SK-N-SH (cell line): Measurements from ENCODE around the gene NEUROG1. TPM values are rescaled to one million over a fixed set of nuclear protein-coding genes. Genes with fewer than 3 reads are reported as not detected.

ENCODE experiments used
- CTCF ChIA-PET: fragments of 300-600, 350-600 bp; formaldehyde crosslinking; extraction: SDS; loops from one replicate; lab custom pipeline; 2021; lab: Yijun Ruan, JAX
- POLR2A ChIA-PET: fragments of 350-600 bp; sonication (Branson Sonifier 250); formaldehyde crosslinking; extraction: SDS; loops from one replicate; lab custom pipeline; 2020; ENCODE audit warnings: antibody characterized with exemption, inconsistent platforms; lab: Yijun Ruan, JAX
- DNase-seq: peaks from one replicate; pipeline ENCODE4 v3.0.0; 2012
- H2AFZ ChIP-seq: fragments of 200-600 bp; sonication (generic); 2 replicates; pipeline ENCODE4 v1.8.1; 2016; ENCODE audit warnings: antibody characterized with exemption, mild to moderate bottlenecking, low read depth
- H3F3A ChIP-seq: fragments of 200-600 bp; sonication (generic); replicated peaks from 2 replicates; pipeline ENCODE3; 2016; ENCODE audit warnings: antibody characterized with exemption, mild to moderate bottlenecking; ENCODE audit not compliant: insufficient read depth
- H3K27ac ChIP-seq, 2 experiments: fragments of 200-500 bp in 1 of 2; fragments of 200-600 bp in 1 of 2; sonication (Bioruptor generic) in 1 of 2; sonication (generic), shearing (Covaris generic) in 1 of 2; 2 replicates each; pipeline versions ENCODE4 v1.5.1 to v1.6.1; 2014 to 2016; ENCODE audit warnings: low read depth in 2 of 2, inconsistent platforms in 1 of 2, low read length in 1 of 2, mild to moderate bottlenecking in 1 of 2, mixed read lengths in 1 of 2
- H3K27me3 ChIP-seq: fragments of 200-600 bp; sonication (generic), shearing (Covaris generic); 2 replicates; pipeline ENCODE4 v1.6.1; 2016; ENCODE audit warnings: mixed run types; ENCODE audit not compliant: insufficient read depth
- H3K36me3 ChIP-seq, 2 experiments: fragments of 200-500 bp in 1 of 2; fragments of 200-600 bp in 1 of 2; sonication (Bioruptor generic) in 1 of 2; sonication (generic) in 1 of 2; replicated peaks in 1 of 2; 2 replicates each; pipeline versions ENCODE3 to v1.5.1; 2014 to 2016; ENCODE audit warnings: low read length in 1 of 2, mild to moderate bottlenecking in 1 of 2; ENCODE audit not compliant: insufficient read depth in 2 of 2, control insufficient read depth in 1 of 2
- H3K4me1 ChIP-seq, 2 experiments: fragments of 200-500 bp in 1 of 2; fragments of 200-600 bp in 1 of 2; sonication (Bioruptor generic) in 1 of 2; sonication (generic), shearing (Covaris generic) in 1 of 2; 2 replicates each; pipeline versions ENCODE4 v1.5.1 to v1.6.1; 2014 to 2016; ENCODE audit warnings: low read depth in 1 of 2, low read length in 1 of 2, mixed run types in 1 of 2; ENCODE audit not compliant: insufficient read depth in 2 of 2, control insufficient read depth in 1 of 2
- H3K4me2 ChIP-seq: fragments of 200-600 bp; sonication (generic), shearing (Covaris generic); 2 replicates; pipeline ENCODE4 v1.6.1; 2017; ENCODE audit warnings: mixed run types
- H3K4me3 ChIP-seq, 2 experiments: fragments of 200-500 bp in 1 of 2; fragments of 200-600 bp in 1 of 2; sonication (Bioruptor generic) in 1 of 2; sonication (generic), shearing (Covaris generic) in 1 of 2; 2 replicates each; pipeline versions ENCODE4 v1.5.1 to v1.8.1; 2014 to 2016; ENCODE audit warnings: low read depth in 2 of 2, inconsistent platforms in 1 of 2, low read length in 1 of 2, mild to moderate bottlenecking in 1 of 2, mixed read lengths in 1 of 2, moderate library complexity in 1 of 2
- H3K79me2 ChIP-seq: fragments of 200-600 bp; sonication (generic); 2 replicates; pipeline ENCODE4 v1.8.1; 2017; ENCODE audit warnings: mild to moderate bottlenecking; ENCODE audit not compliant: insufficient read depth
- H3K9ac ChIP-seq: fragments of 200-600 bp; sonication (generic); 2 replicates; pipeline ENCODE4 v1.6.1; 2017; ENCODE audit warnings: mixed run types
- H3K9me2 ChIP-seq: fragments of 200-600 bp; sonication (generic); 2 replicates; pipeline ENCODE4 v1.6.1; 2017; ENCODE audit warnings: mixed run types
- H3K9me3 ChIP-seq: fragments of 200-600 bp; sonication (generic); 2 replicates; pipeline ENCODE4 v1.6.1; 2017; ENCODE audit warnings: mixed run types, mild to moderate bottlenecking, moderate library complexity
- H4K20me1 ChIP-seq: fragments of 200-600 bp; sonication (generic); 2 replicates; pipeline ENCODE4 v1.6.1; 2017; ENCODE audit warnings: mild to moderate bottlenecking, mixed run types; ENCODE audit not compliant: insufficient read depth
- ELF1 ChIP-seq: IDR thresholded peaks from 2 replicates; pipeline ENCODE4 v1.4.0; 2012
- EZH2phosphoT487 ChIP-seq: fragments of 200-600 bp; sonication (generic); IDR thresholded peaks from 2 replicates; pipeline ENCODE4 v1.6.1; 2017; ENCODE audit warnings: low read depth, mixed run types, mild to moderate bottlenecking, antibody characterized with exemption, moderate library complexity, borderline replicate concordance
- FOXM1 ChIP-seq: IDR thresholded peaks from 2 replicates; pipeline ENCODE4 v1.4.0; 2012; ENCODE audit warnings: low read depth, mild to moderate bottlenecking
- GATA2 ChIP-seq: sonication (generic); formaldehyde crosslinking; IDR thresholded peaks from 2 replicates; pipeline ENCODE4 v1.5.0; 2020; ENCODE audit warnings: mild to moderate bottlenecking, missing genetic modification reagents
- MAX ChIP-seq: IDR thresholded peaks from 2 replicates; pipeline ENCODE4 v1.4.0; 2012; ENCODE audit warnings: low read depth
- NFIC ChIP-seq: IDR thresholded peaks from 2 replicates; pipeline ENCODE4 v1.4.0; 2012; ENCODE audit warnings: borderline replicate concordance
- POLR2AphosphoS5 ChIP-seq: IDR thresholded peaks from 2 replicates; pipeline ENCODE4 v1.6.1; 2012; ENCODE audit warnings: low read depth, low read length
- REST ChIP-seq: IDR thresholded peaks from 2 replicates; pipeline ENCODE4 v1.6.1; 2012; ENCODE audit warnings: mild to moderate bottlenecking, low read depth, low read length, moderate library complexity
- SMC3 ChIP-seq: IDR thresholded peaks from 2 replicates; pipeline ENCODE4 v1.6.1; 2012; ENCODE audit warnings: low read depth, low read length, improper control_type of control experiment
- TAF1 ChIP-seq: IDR thresholded peaks from 2 replicates; pipeline ENCODE4 v1.6.1; 2012; ENCODE audit warnings: low read depth, mild to moderate bottlenecking, low read length, moderate library complexity, borderline replicate concordance
- TEAD4 ChIP-seq: IDR thresholded peaks from 2 replicates; pipeline ENCODE4 v1.4.0; 2012; ENCODE audit warnings: mild to moderate bottlenecking, borderline replicate concordance; ENCODE audit not compliant: insufficient read depth
- YY1 ChIP-seq: IDR thresholded peaks from 2 replicates; pipeline ENCODE4 v1.4.0; 2012; ENCODE audit warnings: low read depth, mild to moderate bottlenecking
- ZBTB33 ChIP-seq: IDR thresholded peaks from 2 replicates; pipeline ENCODE4 v1.4.0; 2012; ENCODE audit warnings: low read depth, borderline replicate concordance
- WGBS: methylation state at CpG from one replicate; pipeline ENCODE4 v1.1.6; 2017; ENCODE audit warnings: low lambda C conversion rate; 5-methylcytosine and 5-hydroxymethylcytosine counted together
- polyA plus RNA-seq, 3 experiments: library from polyadenylated mRNA; depleted of rRNA; stranded (reverse); fragments of >200 nt; gene quantifications; 2 replicates each; pipeline ENCODE4 v1.2.3, GENCODE V29; 2012

The NEUROG1 gene
- polyA plus RNA-seq, 1 of the 3 experiments (the other 2 are of a cell fraction): not detected

- Histone ChIP-seq H3K27ac (no peak overlapping the region), H3K79me2 (no peaks in the 10 kb centered on the region), H3K9me2 (no peaks in the 10 kb centered on the region), H3F3A (no peaks in the 10 kb centered on the region), H3K27me3 (peaks cover 29% of the 10 kb centered on the region), H3K4me1 (no peaks in the 10 kb centered on the region; a peak in 1 of 4 replicates), H3K4me3 (no peak overlapping the region), H3K36me3 (no peaks in the 10 kb centered on the region), H4K20me1 (no peaks in the 10 kb centered on the region), H3K4me2 (no peak overlapping the region), H3K9me3 (no peaks in the 10 kb centered on the region), H3K9ac (no peak overlapping the region), H2AFZ (no peak overlapping the region)
- ChIA-PET CTCF (interaction anchor here (5.6 to 25.1 kb wide), 7 partner anchors 6 to 274 kb away, joined by 68 to 791 read pairs (median 205); partner anchors contain the start of gene SLC25A48), POLR2A (no interaction called here)
- TF ChIP-seq NFIC (no peak), POLR2AphosphoS5 (no peak), ZBTB33 (no peak), YY1 (no peak), SMC3 (no peak), TEAD4 (no peak), GATA2 (CRISPR knock-in tag) (no peak), TAF1 (no peak), REST (no peak), FOXM1 (no peak), EZH2phosphoT487 (no peak), ELF1 (no peak), MAX (no peak)
- DNase-seq: no peak
- WGBS: 44% methylated on average over 10 of the region's 11 CpGs
These were observed 21.5 kb upstream of the NEUROG1 start for GRCh38 chr5:135557076-135557838.
